ENCODE data around the gene KCTD11.
"Not testable (repeated sequence)": the region's sequence is repeated elsewhere in the genome, so short reads cannot be mapped to it uniquely, and the experiment has no call there.

Gene KCTD11

DNA sequence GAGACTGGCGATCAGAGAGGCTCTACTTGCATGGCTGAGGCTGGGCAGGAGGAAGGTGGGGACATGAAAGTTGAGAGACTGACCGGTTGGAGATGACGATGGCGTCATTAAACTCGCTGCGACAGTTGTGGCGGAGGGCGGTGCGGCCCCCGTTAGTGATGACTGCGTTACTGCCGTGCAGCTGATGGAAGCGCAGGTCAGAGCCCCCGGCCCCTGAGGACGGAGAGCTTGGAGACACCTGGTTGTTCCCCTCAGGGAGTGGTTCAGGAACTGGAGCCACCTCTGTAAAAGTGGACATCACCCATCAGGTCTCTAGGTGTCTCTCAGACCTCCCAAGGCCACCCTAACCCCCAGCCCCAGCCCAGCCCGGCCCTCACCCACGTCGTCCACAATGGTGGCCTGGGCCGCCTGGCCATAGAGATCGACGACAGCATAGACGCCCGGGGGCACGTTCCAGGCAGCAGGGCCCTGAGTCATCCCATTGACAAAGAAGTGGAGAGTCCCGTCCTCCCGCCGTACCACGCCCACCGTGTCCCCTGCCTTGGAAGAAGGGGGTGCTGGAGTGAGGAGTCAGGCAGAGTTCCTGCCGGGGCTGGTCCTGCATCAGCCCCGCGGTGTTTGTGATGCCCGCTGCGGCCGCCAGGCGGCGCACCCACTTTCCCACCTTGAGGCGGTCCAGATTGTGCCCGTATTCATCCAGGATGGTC, 28.1 kb upstream of the KCTD11 start:
- DNase-seq = no peak

DNA sequence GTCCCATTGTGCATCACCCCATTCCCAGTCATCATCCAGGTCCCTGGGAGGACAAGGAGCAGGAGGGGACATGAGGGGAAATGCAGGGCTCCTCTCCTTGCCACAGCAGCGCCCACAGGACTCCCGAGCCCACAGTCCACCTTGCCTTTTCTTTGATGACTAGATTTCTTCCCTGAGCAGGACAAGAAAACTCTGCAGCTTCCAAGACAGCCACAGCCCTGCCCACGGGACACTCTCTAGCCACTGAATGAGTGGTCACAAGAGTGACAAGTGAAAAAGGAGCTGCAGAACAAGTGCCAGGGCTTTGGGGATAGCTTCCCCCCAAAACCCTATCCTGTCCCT, 27.6 kb upstream of the KCTD11 start:
- DNase-seq = no peak

DNA sequence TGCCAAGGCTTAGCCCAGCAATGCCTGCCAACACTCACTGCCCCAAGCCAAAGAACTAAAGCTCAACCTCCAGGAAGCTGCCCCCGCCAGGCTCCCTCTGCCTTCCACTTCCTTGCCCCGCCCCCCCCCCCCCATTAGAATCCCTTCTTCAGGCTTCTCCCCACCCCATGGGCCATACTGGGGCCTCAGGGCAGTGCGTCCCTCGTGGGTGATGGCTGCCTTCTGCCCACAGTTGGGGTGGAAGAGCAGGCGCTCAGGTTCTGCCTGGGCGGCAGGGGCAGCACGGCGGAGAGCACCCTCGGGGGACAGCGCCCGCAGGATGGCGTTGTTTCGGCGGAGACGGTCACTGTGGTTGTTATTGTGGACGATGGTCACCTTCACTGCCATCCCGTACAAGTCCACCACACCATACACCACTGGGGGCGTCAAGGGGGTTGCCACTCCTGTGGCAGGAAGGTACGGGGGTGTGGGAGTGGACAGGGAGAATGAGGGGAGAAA, 26.9 kb upstream of the KCTD11 start:
- DNase-seq = no peak

DNA sequence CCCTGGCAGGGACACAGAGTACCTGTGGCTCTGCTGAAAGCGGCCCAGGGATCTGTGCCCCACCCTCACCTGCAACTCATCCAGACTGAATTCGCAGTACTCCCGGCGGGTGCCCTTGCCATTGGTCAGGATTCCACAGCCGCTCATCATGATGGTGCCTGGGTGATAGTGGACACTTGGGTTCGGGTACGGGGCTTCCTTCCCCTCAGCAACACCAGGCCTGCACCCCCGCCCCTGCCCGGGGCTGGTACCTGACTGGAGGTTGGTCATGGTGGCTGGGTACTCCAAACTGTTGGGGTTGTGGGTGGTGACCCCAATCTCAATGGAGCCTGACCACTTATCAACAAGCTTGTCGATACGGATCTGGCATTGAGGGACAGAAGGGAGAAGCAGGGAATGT, 25.8 kb upstream of the KCTD11 start:
- DNase-seq = no peak

DNA sequence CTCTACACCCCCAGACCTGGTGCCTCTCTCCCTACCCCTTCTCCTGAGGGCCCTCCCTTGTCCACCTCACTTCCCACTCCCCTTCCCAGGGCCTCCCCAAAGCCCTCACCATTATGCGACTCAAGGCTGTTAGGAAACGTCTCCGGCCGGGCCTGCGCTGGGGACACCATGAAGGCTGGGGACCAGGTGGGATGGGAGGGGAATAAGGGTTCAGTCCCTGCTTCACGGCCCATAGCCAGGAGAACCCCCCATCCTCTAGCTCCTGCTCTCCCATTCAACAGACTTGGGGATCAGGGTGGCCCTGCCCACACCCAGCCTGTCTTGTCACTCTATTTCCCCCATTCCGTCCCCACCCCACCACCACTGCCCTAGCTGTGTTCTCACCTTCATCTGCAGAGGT, 24.9 kb upstream of the KCTD11 start:
- DNase-seq = no peak

DNA sequence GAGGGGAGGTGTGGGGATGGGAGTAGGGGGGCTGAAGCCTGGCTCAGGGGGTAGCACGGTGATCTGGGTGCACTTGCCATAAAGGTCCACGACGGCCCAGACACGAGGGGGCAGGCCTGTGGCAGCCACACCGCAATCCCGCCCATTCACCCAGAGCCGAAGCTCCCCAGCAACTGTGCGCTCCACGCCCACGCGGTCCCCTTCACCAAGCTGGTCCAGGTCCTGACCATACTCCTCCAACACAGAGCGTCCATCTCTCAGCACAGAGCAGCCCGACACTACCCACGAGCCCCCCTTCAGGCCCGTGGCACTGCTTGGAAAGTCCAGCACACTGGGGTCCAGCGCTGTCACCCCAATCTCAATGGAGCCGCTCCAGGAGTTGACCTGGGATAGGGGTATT, 24.5 kb upstream of the KCTD11 start:
- no peak for DNase-seq

DNA sequence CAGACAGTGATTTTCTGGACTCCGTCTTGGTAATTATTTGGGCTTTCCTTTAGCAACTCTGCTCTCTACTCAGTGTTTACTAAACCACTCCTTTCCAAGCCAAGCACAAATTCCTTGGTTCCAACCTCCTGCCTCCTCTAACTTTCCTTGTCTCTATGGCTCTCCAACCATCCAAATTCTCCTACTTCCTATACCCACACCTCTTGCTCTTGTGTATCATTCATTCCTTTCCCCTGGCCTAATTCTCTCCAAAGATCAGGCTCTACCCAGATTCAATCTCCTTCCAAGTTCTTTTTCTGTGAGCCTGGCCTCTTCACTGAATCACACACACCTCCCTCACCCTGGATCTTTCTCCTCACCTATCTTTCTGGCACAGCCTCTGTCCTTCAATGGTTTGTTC, 24.0 kb upstream of the KCTD11 start:
- DNase-seq = no peak

DNA sequence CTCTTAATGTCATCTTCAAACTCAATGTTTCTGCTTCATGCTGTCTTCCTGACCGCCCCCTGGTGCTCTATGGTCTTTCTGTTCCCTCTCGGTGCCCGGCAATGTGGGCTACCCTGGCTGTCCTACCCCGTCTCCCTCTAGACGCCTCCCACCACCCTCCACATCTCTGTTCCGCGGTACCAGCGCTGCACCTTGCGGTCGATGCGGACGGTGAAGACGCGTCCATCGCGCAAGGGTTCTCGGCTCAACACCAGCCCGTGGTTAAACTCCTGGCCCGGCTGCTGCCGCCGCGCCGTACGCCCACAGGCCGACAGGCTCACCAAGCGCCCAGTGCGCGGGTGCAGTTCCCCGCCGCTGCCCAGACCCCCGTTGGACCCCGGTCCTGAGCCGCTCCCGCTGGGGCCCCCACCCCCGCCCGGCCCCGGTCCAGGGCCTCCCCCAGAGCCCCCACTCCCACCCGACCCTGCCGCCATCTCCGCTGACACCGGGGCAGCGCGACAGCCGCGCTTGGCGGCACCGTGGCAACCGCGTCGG, 23.1 kb upstream of the KCTD11 start, which contains the start of gene NEURL4:
Gene NEURL4 (minus strand): TSS at position 496 of the 534 bp plus-strand sequence. CDS start 23 bp downstream, at position 473.
- DNase-seq = no peak

DNA sequence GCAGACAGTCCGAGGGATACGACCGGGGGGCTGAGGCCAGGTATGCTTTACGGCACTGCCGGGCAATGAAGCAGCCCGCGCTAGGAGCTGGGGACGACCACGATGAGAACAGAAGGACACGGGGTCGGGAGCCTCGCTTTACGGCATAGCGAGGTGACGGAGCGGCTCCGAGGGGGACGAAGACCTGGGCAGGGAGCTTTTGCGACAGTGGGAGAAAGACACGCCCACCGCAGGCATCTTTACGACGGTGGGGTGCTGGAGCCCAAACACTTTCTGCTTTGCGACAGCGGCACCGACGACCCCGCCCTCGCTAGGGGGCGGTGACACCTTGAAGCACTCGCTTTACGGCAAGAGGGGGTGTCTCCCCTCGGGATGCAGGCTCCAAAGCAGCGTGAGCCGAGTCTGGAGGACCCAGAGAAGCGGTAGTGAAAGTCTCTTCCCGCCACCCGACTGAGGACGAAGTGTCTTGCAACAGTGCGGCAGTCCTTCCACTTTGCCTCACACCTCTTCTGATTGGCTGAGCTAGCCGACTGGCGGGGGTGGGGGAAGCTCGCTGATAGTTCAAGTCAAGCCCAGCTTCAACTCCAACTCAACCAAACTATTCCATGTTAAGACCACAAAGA, 22.5 kb upstream of the KCTD11 start:
- DNase-seq = peak; percentile 68

DNA sequence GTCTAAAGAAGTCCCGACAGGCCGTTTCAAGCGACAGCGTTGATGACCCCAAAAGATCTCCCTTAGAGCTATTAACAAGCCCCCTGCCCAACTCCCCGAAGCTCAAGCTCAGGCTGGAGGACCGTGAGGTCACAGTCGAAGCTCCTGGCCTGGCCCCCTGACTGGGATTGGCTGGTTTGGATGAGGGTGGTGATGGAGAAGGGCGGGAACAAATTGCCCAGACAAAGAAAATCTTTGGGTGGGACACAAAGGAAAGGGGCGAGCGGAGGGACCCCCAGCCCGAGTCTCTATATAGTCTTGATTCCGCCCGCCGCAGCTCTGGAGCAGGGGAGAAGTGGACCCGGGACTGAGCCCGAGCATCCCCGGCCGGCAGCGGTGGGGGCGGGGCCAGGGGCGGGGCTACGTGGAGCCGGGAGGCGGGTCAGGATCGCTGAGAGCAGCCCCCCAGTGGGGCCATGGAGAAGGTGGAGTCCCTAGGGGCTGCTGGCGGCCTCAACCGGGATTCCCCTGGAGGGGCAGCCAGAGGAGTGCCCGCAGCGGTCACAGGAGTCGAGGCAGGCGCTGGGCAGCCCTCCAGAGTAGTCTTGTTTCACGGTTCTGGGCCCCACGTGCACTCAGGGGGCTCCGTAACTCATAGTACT, 21.8 kb upstream of the KCTD11 start:
- no peak for DNase-seq

DNA sequence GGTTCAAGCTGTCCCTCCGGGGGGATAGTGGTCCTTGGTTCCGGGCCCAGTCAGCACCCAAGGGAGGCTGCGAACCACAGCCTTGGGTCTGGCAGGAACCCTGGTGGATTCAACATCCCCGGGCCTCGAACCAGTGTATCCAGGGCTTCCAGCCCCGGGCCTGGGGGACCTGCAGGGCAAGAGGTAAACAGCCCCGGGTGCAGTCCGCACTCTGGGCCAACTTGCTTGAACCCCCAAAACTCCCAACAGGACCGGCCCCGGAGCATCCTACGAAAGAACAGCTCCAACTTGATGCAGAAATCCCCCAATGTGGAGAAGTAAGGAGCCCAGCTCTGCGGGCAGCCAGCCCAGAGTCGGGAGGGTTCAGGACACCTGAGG, 21.3 kb upstream of the KCTD11 start:
- no peak for DNase-seq

DNA sequence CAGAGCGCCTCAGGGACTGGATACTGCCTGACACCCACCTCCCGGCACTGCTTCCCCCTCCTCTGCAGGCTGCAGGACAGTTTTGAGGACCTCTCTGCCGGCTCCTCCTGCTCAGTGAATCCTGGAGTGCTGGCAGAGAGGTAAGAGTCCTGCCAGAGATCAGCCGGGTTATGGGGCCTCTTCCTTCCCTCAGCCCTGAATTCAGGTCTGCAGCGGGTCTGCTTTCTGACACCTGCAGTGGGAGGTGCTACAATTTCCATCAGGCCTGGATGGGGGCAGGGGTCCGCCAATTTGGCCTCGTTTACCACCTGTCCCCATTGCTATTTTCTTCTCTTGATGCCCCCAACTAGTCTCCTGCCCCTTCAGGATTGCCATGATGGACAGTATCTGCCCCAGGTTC, 19.9 kb upstream of the KCTD11 start:
- no peak for DNase-seq

DNA sequence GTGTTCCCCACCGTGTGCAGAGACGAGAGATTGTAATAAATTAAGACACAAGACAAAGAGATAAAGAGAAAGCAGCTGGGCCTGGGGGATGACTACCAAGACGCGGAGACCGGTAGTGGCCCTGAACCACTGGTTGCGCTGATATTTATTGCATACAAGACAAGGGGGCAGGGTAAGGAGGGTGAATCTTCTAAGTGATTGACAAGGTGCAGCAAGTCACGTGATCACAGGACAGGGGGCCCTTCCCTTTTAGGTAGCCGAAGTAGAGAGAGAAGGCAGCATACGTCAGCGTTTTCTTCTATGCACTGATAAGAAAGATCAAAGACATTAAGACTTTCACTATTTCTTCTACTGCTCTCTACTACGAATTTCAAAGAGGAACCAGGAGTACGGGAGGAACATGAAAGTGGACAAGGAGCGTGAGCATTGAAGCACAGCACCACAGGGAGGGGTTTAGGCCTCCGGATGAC, 19.3 kb upstream of the KCTD11 start:
- DNase-seq = not testable (repeated sequence)

DNA sequence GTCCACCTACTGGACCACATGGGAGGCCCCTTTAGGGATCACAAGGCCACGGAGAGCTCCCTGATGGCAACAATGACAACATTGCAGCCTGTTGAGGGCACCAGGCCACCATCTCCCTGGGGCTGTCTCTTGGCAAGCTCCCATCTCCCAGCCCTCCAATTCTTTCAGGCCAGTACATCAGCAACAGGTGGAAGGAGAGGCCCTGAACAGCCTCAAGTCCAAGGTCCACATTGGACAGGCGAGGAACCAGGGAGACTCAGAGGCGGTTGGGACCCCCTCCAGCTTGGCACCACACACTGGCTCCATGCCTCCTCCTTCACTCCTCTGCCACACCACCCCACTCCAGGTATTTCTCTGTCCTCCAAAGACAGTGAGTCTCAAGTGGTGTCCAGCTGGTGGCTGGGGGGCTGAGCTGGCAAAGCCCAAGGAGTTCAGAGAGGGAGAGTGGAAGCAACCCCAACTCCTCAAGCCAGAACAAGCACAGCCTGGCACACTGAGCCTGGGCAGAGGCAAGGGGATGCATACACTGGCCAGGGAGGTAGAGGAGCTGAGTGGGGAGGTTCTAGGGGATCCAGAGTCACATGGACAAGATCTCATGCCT, 16.9 kb upstream of the KCTD11 start:
- no peak for DNase-seq

DNA sequence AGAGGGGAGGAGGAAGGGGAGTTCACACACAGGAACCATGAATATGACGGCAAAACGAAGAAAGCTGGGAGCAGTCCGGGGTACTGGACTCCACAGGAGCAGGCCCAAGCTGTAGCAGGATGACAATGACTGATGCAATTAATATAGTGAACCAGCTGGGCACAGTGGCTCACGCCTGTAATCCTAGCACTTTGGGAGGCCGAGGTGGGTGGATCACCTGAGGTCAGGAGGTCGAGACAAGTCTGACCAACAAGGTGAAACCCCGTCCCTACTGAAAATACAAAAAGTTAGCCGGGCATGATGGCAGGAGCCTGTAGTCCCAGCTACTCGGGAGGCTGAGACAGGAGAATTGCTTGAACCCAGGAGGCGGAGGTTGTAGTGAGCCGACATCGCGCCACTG, 16.2 kb upstream of the KCTD11 start:
- DNase-seq = not testable (repeated sequence)

DNA sequence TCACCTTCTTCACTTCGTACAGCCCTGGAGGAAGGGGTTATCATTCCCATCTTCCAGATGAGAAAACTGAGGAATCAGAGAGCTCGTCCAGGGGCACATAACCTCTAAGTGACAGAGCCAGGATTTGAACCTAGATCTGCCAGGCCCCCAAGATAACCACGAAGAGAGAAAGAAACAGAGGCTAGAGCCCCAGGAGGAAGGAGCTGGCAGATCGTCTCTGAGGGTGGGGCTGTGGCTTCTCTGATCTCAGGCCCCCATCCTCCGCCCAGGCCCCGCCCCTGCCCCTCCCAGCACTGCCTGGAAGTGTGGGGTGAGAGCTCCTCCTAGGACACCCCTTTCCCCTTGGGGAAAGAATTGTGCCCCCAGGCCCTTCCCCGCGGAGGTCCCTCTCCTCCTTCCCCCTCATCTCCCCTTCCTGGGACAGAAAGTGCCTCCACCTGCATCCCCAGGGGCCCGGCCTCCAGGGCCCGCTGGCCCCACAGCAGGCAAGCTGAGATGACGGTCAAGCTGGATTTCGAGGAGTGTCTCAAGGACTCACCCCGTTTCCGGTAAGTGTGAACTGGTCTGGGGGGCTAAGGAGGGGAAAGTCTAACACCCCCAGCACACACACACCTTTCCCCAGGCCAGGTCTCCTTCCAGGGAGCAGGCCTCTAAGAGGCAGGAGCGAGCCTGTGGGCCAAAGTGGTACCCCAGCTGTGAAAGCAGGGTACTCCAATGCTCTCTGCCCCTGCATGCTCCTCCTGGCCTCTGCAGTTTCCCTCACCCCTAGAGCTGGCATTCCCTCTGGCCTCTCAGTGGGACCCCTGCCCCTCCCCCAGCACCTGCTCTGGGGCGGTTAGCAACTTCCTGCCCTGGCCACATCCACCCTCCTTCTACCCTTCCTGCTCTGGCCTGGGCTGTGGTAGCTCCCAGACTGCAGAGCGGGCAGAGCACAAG, 15.5 kb upstream of the KCTD11 start, which contains the start of gene ACAP1:
Gene ACAP1 (plus strand): TSS at position 290 of the 936 bp plus-strand sequence. CDS start 206 bp downstream, at position 496.
- DNase-seq = no peak

DNA sequence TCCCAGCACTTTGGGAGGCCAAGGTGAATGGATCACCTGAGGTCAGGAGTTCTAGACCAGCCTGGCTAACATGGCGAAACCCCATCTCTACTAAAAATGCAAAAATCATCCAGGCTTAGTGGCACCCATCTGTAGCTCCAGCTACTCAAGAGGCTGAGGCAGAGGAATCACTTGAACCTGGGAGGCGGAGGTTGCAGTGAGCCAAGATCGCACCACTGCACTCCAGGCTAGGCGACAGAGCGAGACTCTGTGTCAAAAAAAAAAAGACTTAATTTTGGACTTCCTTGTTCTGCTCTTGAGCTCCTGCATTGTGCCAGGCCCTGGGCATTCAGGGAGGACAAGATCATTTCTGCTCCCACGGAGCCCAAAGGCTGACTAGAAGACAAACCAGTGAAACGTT, 14.4 kb upstream of the KCTD11 start:
- DNase-seq = not testable (repeated sequence)

DNA sequence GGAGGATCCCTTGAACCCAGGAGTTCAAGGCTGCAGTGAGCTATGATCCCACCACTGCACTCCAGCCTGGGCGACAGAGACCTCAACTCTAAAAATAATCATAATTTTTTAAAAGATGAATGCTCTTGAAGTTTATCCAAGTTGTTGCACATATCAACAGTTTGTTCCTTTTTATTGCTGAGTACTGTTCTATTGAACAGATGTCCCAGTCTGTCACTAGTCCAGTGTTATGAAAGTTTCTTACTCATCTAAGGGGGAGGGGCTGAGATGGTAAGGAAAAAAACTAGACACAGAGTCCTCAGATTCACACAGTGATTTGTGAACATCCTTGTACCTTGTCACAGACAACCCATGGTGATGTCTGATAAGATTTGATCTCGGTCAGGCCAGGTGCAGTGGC, 11.8 kb upstream of the KCTD11 start:
- DNase-seq = no peak

DNA sequence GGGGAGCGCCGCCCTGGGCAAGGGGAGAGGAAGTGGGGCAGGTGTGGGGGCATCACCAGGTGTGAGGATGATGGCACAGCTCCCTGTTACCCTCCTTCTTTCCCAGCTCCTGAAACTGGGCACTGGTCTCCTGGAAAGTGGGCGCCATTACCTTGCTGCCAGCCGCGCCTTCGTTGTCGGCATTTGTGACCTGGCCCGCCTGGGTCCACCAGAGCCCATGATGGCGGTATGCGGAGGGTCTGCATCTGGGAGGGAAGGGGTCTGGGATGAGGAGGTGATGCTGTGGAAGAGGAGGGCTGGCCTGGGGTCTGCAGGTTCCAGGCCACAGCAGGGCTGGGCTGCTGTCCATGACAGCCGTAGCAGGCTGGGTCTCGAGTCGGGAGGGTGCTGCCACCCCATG, 10.1 kb upstream of the KCTD11 start:
- no peak for DNase-seq

DNA sequence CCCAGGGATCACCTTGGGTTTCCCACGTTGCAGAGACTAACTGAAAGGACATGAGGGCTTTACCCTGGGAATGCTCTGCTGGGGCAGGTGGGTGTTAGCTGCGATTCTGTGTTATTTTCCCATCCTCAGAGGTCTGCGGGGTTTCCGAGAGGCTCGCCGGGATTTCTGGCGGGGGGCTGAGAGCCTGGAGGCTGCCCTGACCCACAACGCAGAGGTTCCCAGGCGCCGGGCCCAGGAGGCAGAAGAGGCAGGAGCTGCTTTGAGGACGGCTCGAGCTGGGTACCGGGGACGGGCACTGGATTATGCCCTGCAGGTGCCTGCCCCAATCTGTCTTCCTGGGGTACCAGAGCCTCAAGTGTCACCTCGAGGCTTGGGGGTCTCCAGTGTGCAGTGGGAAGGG, 8.7 kb upstream of the KCTD11 start:
- no peak for DNase-seq

DNA sequence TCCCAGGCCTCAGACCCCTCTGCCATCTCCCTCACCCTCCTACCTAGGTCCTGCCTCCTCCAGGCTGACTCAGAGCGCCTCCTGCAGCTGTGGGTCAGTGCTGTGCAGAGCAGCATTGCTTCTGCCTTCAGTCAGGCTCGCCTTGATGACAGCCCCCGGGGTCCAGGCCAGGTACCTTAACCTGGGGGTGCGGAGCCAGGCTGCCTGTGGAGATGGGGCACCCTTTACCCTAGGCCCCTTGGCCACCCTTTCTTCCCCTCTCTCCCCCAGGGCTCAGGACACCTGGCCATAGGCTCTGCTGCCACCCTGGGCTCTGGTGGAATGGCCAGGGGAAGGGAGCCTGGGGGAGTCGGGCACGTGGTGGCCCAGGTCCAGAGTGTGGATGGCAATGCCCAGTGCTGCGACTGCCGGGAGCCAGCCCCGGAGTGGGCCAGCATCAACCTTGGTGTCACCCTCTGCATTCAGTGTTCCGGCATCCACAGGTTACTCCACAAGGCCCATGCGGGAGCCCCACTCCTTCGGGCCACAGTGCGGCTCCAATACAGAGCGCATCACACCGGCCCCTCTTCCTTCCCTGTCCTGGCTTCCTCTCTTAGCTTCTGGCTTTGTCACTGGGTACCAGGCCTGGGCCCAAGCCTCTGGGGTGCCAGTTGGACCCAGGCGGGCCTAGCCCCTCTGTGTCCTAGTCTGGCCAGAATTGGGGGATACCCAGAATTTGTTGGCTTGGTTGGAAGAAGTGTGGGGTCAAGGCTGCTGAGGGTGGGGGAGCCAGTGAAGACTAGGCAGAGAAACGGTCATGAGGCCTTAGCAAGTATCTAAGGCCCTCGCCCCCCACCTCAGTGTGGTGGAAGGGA, 5.0 kb upstream of the KCTD11 start:
- no peak for DNase-seq
